ENCODE measurements around the gene PNO1.
"Not testable (repeated sequence)": the region's sequence is repeated elsewhere in the genome, so short reads cannot be mapped to it uniquely, and the experiment has no call there.

PNO1 gene

GRCh38 chr2:68158134-68158447, 403 bp downstream of the PNO1 start:
- DNase-seq = no peak

- DNase-seq = no peak
These were observed 6.0 kb downstream of the PNO1 start for GRCh38 chr2:68163641-68164040.

DNA sequence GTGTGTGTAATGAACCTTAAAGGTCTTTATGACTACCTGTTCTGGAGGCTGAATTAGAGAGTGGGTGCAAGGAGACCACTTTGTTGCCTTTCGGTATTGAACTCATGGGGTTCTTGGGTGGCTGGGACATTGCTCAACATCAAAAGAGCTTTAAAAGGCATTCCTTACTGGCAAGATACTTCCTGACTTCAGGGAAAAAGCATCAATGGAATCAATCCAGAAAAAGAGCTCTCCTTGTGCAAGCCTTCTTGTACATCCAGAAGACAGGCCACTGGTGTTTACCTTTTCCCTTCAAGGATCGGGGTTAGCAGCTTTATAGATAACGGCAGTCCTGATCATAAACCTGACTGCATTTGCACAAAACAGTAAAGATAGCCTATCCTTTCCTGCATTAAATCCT, 9.5 kb downstream of the PNO1 start:
- no peak for DNase-seq

DNA sequence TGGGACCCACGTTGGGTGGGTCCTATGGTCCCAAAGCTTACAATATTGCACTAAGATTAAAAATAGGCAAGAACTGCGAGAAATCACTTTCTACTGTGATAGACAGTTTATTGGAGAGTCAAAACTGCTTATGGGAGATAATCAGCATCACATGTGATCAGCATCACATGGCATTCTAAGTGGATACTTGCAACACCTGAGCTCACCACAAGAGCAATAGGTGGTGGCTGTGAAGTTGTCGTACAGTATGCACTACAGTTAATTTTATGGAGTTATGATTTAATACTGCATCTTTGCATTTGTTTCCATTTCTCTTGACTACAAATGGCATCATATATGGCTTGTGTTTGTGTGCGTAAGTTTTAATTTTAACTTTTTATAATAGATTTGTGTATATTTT, 11.6 kb downstream of the PNO1 start:
- DNase-seq = peak in 1 of 5 experiments; percentile 29

DNA sequence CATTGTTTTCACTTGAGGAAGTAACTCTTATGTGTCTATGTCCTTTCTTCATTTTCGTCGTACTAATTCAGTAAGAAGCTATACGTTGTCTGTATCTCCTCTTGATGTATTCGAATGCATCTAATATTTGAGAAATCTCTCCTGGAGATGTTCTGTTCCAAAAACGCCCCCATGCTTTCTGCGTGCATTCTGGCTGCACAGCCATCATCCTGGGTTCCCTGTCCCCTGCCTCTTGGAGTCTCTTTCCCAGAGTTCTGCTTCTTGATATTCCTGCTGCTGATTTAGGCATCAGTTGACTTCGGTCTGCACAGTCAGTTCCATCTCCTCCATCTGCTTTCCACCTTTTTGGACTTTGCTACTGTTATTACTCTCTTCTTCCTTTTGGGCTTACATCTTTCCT, 13.5 kb downstream of the PNO1 start:
- no peak for DNase-seq

DNA sequence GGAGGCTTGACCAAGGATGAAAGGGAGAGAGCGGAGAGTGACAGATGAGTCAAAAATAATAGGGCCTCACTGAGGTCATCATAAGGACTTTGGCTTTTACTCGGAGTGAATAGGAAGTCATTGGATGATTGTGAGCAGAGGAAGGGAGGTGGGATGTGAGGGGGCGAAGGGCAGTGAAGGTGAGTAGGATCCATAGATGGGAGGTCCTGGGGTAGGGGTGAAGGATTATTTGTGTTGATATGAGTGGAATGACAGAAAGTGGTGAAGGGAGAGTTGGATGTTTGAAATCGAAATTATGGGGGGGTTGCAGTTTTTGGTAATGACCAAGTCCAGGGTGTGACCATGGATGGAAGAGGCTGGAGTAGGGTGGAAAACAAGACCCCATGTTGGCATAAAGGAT, 14.0 kb downstream of the PNO1 start:
- no peak for DNase-seq

- DNase-seq = no peak
These were observed 14.8 kb downstream of the PNO1 start for GRCh38 chr2:68172521-68172920.

- no peak for DNase-seq
These were observed 15.5 kb downstream of the PNO1 start for GRCh38 chr2:68172990-68173700.

DNA sequence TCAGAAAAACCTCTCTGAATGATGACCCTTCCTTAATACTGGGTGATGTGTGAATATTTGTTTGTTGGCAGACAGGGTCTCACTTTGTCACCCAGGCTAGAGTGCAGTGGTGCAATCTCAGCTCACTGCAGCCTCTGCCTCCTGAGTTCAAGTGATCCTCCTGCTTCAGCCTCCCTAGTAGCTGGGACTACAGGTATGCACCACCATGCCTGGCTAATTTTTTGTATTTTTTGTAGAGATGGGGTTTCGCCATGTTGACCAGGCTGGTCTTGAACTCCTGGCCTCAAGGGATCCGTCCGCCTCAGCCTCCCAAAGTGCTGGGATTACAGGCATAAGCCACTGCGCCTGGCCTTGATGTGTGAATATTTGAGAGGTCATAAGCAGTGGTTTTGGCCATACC, 17.5 kb downstream of the PNO1 start:
- DNase-seq = not testable (repeated sequence)

DNA sequence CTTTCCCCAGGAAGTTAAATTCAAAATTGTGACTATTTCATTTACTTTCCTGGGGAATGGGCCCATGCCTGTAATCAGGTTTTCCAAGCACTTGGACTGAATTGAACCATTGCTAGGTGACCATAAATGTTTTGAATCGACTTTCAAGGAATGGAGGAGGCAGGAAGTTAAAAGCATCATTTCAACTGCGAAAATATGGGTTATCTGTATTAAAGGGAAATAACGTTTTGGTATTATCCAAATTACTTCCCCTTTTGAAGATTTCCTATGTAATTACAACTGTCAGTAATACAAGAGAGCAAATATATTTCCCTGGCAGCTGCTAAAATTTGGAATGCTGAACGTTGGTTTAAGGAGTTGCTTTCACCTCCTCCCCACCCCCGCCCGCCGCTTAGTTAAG, 19.0 kb downstream of the PNO1 start:
- DNase-seq = no peak

GRCh38 chr2:68177541-68177940, 19.9 kb downstream of the PNO1 start:
- DNase-seq = no peak

GRCh38 chr2:68178432-68178831, 20.7 kb downstream of the PNO1 start:
- DNase-seq = no peak

- no peak for DNase-seq
These were observed 21.4 kb downstream of the PNO1 start for GRCh38 chr2:68178954-68179627.

GRCh38 chr2:68182902-68183301, 25.2 kb downstream of the PNO1 start:
- DNase-seq = no peak

GRCh38 chr2:68185541-68186164, 28.0 kb downstream of the PNO1 start:
- peak; percentile 29 to 59 (median 46) for DNase-seq

DNA sequence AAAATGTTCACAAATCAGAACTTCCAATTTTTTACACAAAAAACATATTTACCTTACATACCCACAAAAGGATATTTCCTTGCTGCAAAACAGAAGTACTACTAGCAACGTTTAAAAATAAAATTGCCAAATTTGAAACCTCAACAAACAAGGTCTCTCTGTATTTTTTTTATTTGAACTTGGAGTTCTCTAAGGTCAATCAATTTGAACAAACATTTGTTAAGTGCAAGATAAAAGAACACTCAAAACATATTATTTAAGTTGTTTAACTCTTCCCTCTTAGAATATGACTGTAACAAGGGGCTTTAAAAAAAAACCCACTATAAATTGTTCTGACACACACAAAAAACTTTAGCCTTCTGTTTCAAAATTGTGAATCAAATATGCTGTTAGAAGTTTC, 29.6 kb downstream of the PNO1 start:
- no peak for DNase-seq

DNA sequence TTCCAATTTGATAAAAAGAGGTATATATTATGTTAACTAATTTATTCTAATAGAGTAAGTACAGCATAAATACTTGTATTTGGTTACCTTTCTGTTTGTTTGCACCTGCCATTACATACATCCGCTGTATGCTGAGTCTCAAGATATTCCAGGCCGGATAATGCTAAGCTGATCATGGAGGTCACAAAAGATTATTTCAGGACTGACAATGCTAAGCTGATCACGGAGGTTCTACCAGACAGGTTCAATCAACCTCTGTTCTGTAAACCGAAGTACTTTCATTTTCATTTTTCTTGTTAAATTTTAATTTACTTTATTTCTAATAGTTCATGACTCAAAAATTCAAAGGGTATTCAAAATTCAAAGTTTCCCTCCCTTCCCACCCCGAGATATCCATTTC, 31.1 kb downstream of the PNO1 start:
- DNase-seq = peak in 1 of 5 experiments; percentile 45

DNA sequence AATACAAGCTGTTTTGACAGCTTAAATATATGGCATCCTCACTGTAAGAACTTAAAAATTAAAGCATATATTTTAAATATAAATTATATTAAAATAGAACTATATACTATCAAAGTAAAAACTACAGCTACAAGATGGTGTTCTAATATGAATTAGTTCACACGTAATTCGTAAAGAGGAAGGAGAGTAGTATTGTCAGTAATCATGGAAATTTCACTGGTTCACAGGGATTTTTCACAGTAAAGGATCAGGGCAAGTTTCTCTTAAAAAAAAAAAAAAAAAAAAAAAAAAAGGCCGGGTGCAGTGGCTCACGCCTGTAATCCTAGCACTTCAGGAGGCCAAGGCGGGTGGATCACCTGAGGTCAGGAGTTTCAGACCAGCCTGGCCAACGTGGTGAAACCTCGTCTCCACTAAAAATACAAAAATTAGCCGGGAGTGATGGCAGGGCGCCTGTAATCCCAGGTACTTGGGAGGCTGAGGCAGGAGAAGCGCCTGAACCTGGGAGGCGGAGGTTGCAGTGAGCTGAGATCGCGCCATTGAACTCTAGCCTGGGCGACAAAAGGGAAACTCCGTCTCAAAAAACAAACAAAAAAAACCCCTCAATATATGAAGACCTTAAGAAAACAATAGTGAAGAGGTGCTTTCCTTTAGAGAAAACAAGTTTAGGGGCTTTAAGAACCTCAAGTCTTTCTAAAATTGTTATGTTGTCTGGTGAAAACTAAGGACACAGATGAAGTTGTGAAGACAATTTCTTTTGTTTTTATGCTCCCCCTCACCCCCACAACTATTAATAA, 32.5 kb downstream of the PNO1 start:
- DNase-seq = no peak

- DNase-seq = peak in 1 of 5 experiments; percentile 20
These were observed 33.5 kb downstream of the PNO1 start for GRCh38 chr2:68190991-68191731.

- no peak for DNase-seq
These were observed 35.5 kb downstream of the PNO1 start for GRCh38 chr2:68193144-68193543.

DNA sequence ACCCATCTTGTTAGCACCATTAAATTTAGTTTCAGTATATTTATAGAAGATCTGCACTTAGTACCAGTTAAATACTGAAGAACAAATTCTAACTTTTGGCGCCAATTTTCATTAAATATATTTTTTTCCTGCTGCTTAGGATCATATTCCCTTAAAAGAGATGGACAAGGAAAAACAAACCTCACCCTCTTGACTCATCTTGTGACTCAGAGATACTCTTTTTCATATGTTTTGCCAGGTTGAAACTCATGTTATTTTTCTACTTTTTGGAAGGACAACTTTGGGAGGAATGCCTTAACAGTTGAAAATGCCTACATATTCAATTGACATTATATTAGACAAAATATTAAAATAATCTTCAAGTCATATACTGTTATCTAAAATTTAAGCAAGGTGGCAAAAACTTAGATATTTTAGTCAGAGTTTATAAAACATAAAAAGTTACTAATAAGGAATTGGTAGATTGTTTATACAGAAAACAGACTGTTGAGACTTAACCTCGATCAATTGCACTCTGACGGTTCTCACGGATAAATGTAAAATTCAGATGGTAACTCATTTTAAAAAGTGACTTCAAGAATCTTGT, 36.2 kb downstream of the PNO1 start:
- DNase-seq = no peak

- DNase-seq = no peak
These were observed 37.4 kb downstream of the PNO1 start for GRCh38 chr2:68195096-68195495.

Data from T-helper 2 cell (primary cell).